K562 (cell line): ENCODE measurements around the gene FIBP. TPM values are rescaled to one million over a fixed set of nuclear protein-coding genes. Genes with fewer than 3 reads are reported as not detected.
A peak's percentile ranks its signal among the peaks of the same experiment; 100 is the strongest.

Experiments
- EGR1 ChIP-seq: fragments of 450-650 bp; conservative IDR thresholded peaks from 2 replicates; pipeline ENCODE4 v1.6.1; 2017; ENCODE audit warnings: mild to moderate bottlenecking
- GABPA ChIP-seq: fragments of 200-800 bp; sonication (Bioruptor generic); conservative IDR thresholded peaks from 2 replicates; pipeline ENCODE4 v1.6.1; 2016; ENCODE audit warnings: low read depth, missing genetic modification characterization, missing compliant biosample characterization
- GABPB2 ChIP-seq: fragments of 250-450 bp; sonication (Bioruptor Pico); conservative IDR thresholded peaks from 2 replicates; pipeline ENCODE4 v1.5.1; 2021; ENCODE audit warnings: mild to moderate bottlenecking
- HOMEZ ChIP-seq: fragments of 250-450 bp; sonication (Bioruptor Pico); IDR thresholded peaks from 2 replicates; pipeline ENCODE4 v1.4.0; 2020; ENCODE audit warnings: mild to moderate bottlenecking, moderate library complexity
- JUN ChIP-seq, 2 experiments: sonication (generic) in 1 of 2; formaldehyde crosslinking in 1 of 2; IDR thresholded peaks; 2 replicates each; pipeline versions ENCODE4 v1.6.1 to v1.8.0; 2012 to 2022; ENCODE audit warnings: borderline replicate concordance in 2 of 2, mild to moderate bottlenecking in 2 of 2, improper control_type of control experiment in 1 of 2, low read depth in 1 of 2, low read length in 1 of 2, missing genetic modification reagents in 1 of 2
- MEF2A ChIP-seq: IDR thresholded peaks from 2 replicates; pipeline ENCODE4 v1.6.1; 2011; ENCODE audit warnings: low read depth, mild to moderate bottlenecking, low read length, moderate library complexity; ENCODE audit not compliant: control insufficient read depth
- MLLT1 ChIP-seq, 2 experiments: fragments of 450-650 bp; IDR thresholded peaks; 2 replicates each; pipeline ENCODE4 v1.6.1; 2016
- NFYB ChIP-seq: IDR thresholded peaks from 2 replicates; pipeline ENCODE4 v1.6.1; 2011; ENCODE audit warnings: mild to moderate bottlenecking, moderate library complexity; ENCODE audit not compliant: insufficient read length; ENCODE audit errors: extremely low read depth
- OTX1 ChIP-seq: fragments of 450-650 bp; formaldehyde crosslinking; IDR thresholded peaks from 2 replicates; pipeline ENCODE4 v1.4.0; 2022; ENCODE audit warnings: mild to moderate bottlenecking
- POLR2AphosphoS2 ChIP-seq: IDR thresholded peaks from 2 replicates; pipeline ENCODE4 v1.6.1; 2012; ENCODE audit warnings: low read length, improper control_type of control experiment
- POLR2G ChIP-seq: fragments of 200-400 bp; formaldehyde crosslinking; IDR thresholded peaks from 2 replicates; pipeline ENCODE4 v1.6.1; 2017; ENCODE audit warnings: low read depth, mild to moderate bottlenecking, antibody characterized with exemption, low read length, moderate library complexity
- PRMT5 ChIP-seq: sonication (generic); formaldehyde crosslinking; IDR thresholded peaks from 2 replicates; pipeline ENCODE4 v1.5.0; 2020; ENCODE audit warnings: missing genetic modification reagents
- PYGO2 ChIP-seq: fragments of 450-650 bp; IDR thresholded peaks from 2 replicates; pipeline ENCODE4 v1.6.1; 2016; ENCODE audit warnings: mild to moderate bottlenecking, missing genetic modification characterization, moderate library complexity, missing compliant biosample characterization
- SLC30A9 ChIP-seq: fragments of 250-450 bp; sonication (Bioruptor Pico); IDR thresholded peaks from 2 replicates; pipeline ENCODE4 v1.8.0; 2022; ENCODE audit warnings: mild to moderate bottlenecking, moderate library complexity
- SMARCE1 ChIP-seq: fragments of 450-650 bp; IDR thresholded peaks from 2 replicates; pipeline ENCODE4 v1.7.1; 2016; ENCODE audit warnings: mild to moderate bottlenecking
- STAT5A ChIP-seq: IDR thresholded peaks from 2 replicates; pipeline ENCODE4 v1.6.1; 2012; ENCODE audit warnings: low read length, inconsistent platforms, borderline replicate concordance
- TBL1XR1 ChIP-seq, 2 experiments: IDR thresholded peaks; 2 replicates each; pipeline ENCODE4 v1.6.1; 2012; ENCODE audit warnings: improper control_type of control experiment in 2 of 2, low read length in 2 of 2, mild to moderate bottlenecking in 1 of 2
- TBP ChIP-seq: optimal IDR thresholded peaks from 2 replicates; pipeline ENCODE3; 2011; ENCODE audit warnings: low read depth, low read length, improper control_type of control experiment
- ZNF324 ChIP-seq: fragments of 250-450 bp; sonication (Bioruptor Pico); IDR thresholded peaks from 2 replicates; pipeline ENCODE4 v1.4.0; 2020; ENCODE audit warnings: mild to moderate bottlenecking
- ZNF696 ChIP-seq: fragments of 250-450 bp; sonication (Bioruptor Pico); conservative IDR thresholded peaks from 2 replicates; pipeline ENCODE4 v1.4.0; 2020; ENCODE audit warnings: mild to moderate bottlenecking, moderate library complexity
- ZNF79 ChIP-seq: fragments of 250-450 bp; sonication (Bioruptor Pico); IDR thresholded peaks from 2 replicates; pipeline ENCODE4 v1.4.0; 2020; ENCODE audit warnings: low read depth, mild to moderate bottlenecking, moderate library complexity
- polyA plus RNA-seq, 8 experiments: library from polyadenylated mRNA; depleted of rRNA in 4 of 8; stranded (reverse) in 5 of 8; unstranded in 3 of 8; fragments of >200 nt; fragmentation: Nextera tagmentation in 2 of 8; fragmentation: Illumina TruSeq in 1 of 8; extraction: Ambion mirVana in 2 of 8; extraction: Trizol in 1 of 8; gene quantifications; 2 replicates each; pipeline versions ENCODE4 v1.2.1 to v1.2.3, GENCODE V29; 2011 to 2014; ENCODE audit warnings: inconsistent platforms in 1 of 8, missing spikeins in 1 of 8
- total RNA-seq, 7 experiments: library from RNA; depleted of rRNA in 6 of 7; stranded (reverse); fragments of >200 nt in 6 of 7; fragmentation: Illumina TruSeq in 2 of 7; extraction: Trizol in 2 of 7; gene quantifications; 2 replicates each; pipeline versions ENCODE4 v1.2.1 to v1.2.3, GENCODE V29; 2011 to 2021; ENCODE audit warnings: low replicate concordance in 1 of 7
- TF ChIP-seq, protein P1 (sequence below): fragments of 250-450 bp; sonication (Bioruptor Pico); IDR thresholded peaks from 2 replicates; pipeline ENCODE4 v1.8.0; 2021; ENCODE audit warnings: moderate library complexity, mild to moderate bottlenecking, inconsistent platforms
- TF ChIP-seq, protein P2 (sequence below): fragments of 200-400 bp; formaldehyde crosslinking; IDR thresholded peaks from 2 replicates; pipeline ENCODE4 v1.6.1; 2017; ENCODE audit warnings: mild to moderate bottlenecking, low read depth, low read length, moderate library complexity

The FIBP gene
- total and polyA plus RNA-seq, 9 of the 15 experiments (the other 6 are each of a cell fraction or from before 2014, with no cell fraction given): 41.2 to 79.2 (median 48.6) TPM

DNA sequence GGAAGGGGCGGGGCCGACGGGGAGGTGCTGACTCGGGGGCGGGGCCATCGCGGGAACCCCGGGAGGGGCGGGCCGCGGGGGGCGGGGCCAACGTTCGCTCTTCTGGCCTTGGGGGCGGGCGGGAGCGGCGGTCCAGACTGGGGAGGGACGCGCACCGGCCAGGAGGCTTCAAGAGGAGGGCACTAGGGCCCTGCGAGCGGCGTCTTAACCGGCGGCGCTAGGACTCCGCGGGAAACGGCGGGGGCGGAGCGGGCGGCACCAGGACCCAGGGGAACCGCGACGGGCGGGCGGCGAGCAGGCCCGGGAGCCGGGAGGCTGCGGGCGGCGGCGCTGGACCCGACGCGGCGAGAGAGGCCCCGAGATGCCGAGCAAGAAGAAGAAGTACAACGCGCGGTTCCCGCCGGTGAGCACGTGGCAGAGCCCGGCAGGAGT is 30.9 kb upstream of the FIBP start, which contains the start of gene DRAP1 (continued):
- TF ChIP-seq JUN (IDR thresholded peaks at IDR 0.05; ENCODE audit: borderline replicate concordance, low read depth, low read length): peak; percentile 70; the same call in 1 of the 2 replicates
- 0 out of 2 replicates have a peak, but pooled peaks have one; percentile 7 for TF ChIP-seq JUN (CRISPR knock-in tag; IDR thresholded peaks at IDR 0.05; ENCODE audit: borderline replicate concordance)
- peak; percentile 54 to 70; a peak in 2 of 4 replicates for TF ChIP-seq TBL1XR1 (IDR thresholded peaks at IDR 0.05; ENCODE audit: low read length in 2 of 2)
- no peak for TF ChIP-seq GABPB2 (CRISPR knock-in tag)
- TF ChIP-seq STAT5A: peak; percentile 48; the same call in 1 of the 2 replicates
- TF ChIP-seq, protein P1, sequence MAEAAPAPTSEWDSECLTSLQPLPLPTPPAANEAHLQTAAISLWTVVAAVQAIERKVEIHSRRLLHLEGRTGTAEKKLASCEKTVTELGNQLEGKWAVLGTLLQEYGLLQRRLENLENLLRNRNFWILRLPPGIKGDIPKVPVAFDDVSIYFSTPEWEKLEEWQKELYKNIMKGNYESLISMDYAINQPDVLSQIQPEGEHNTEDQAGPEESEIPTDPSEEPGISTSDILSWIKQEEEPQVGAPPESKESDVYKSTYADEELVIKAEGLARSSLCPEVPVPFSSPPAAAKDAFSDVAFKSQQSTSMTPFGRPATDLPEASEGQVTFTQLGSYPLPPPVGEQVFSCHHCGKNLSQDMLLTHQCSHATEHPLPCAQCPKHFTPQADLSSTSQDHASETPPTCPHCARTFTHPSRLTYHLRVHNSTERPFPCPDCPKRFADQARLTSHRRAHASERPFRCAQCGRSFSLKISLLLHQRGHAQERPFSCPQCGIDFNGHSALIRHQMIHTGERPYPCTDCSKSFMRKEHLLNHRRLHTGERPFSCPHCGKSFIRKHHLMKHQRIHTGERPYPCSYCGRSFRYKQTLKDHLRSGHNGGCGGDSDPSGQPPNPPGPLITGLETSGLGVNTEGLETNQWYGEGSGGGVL (CRISPR knock-in tag): no peak
- no peak for TF ChIP-seq SLC30A9 (CRISPR knock-in tag)
- peak; percentile 78 for TF ChIP-seq POLR2G
- TF ChIP-seq ZNF324 (CRISPR knock-in tag): no peak
- TF ChIP-seq, protein P2, sequence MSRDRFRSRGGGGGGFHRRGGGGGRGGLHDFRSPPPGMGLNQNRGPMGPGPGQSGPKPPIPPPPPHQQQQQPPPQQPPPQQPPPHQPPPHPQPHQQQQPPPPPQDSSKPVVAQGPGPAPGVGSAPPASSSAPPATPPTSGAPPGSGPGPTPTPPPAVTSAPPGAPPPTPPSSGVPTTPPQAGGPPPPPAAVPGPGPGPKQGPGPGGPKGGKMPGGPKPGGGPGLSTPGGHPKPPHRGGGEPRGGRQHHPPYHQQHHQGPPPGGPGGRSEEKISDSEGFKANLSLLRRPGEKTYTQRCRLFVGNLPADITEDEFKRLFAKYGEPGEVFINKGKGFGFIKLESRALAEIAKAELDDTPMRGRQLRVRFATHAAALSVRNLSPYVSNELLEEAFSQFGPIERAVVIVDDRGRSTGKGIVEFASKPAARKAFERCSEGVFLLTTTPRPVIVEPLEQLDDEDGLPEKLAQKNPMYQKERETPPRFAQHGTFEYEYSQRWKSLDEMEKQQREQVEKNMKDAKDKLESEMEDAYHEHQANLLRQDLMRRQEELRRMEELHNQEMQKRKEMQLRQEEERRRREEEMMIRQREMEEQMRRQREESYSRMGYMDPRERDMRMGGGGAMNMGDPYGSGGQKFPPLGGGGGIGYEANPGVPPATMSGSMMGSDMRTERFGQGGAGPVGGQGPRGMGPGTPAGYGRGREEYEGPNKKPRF: no peak
- TF ChIP-seq GABPA (tag): peak; percentile 75
- TF ChIP-seq MEF2A: peak; percentile 33; the same call in 1 of the 2 replicates
- TF ChIP-seq HOMEZ (CRISPR knock-in tag): no peak
- TF ChIP-seq TBP: peak; percentile 67
- no peak for TF ChIP-seq PRMT5 (CRISPR knock-in tag)
- no peak for TF ChIP-seq ZNF696
- TF ChIP-seq SMARCE1: no peak
- no peak for TF ChIP-seq POLR2AphosphoS2
- no peak for TF ChIP-seq OTX1
- TF ChIP-seq ZNF79: no peak
- TF ChIP-seq PYGO2: no peak
- TF ChIP-seq MLLT1 (IDR thresholded peaks at IDR 0.05): peak; percentile 46 to 99; a peak in 2 of 4 replicates
- TF ChIP-seq EGR1: peak; percentile 99
- TF ChIP-seq NFYB: no peak
